ENCODE data around the gene NXPH3.

NXPH3 gene

GRCh38 chr17:49600949-49601348, 25.3 kb downstream of the NXPH3 start:
- H3K4me3 Mint-ChIP-seq, result no peak overlapping the region
- no peaks in the 10 kb centered on the region for H3K9me3 Mint-ChIP-seq
- DNase-seq (no peak), ATAC-seq (replicated peaks) (no peak)
- peaks cover 11 to 33% of the 10 kb centered on the region in 2 donors for H3K4me1 Mint-ChIP-seq
- H3K27ac Mint-ChIP-seq, result peak overlapping the region; percentile 57
- H3K36me3 Mint-ChIP-seq, result peaks cover 39 to 63% of the 10 kb centered on the region in 2 donors
- H3K27me3 Mint-ChIP-seq, result no peaks in the 10 kb centered on the region

GRCh38 chr17:49602783-49603182, 27.1 kb downstream of the NXPH3 start:
- H3K4me3 Mint-ChIP-seq, result peak overlapping the region; percentile 1 to 55
- peak; percentile 89 to 94 for ATAC-seq (replicated peaks)
- no peak for DNase-seq
- H3K36me3 Mint-ChIP-seq, result peaks cover 31 to 53% of the 10 kb centered on the region in 2 donors
- H3K27ac Mint-ChIP-seq, result peak overlapping the region; percentile 53
- H3K27me3 Mint-ChIP-seq, result no peaks in the 10 kb centered on the region
- peaks cover 11 to 33% of the 10 kb centered on the region in 2 donors for H3K4me1 Mint-ChIP-seq
- H3K9me3 Mint-ChIP-seq, result no peaks in the 10 kb centered on the region

- Mint-ChIP-seq H3K4me3 (peak overlapping the region in 1 of 2 donors; percentile 55), H3K4me1 (peaks cover 11 to 33% of the 10 kb centered on the region in 2 donors), H3K9me3 (no peaks in the 10 kb centered on the region), H3K27me3 (no peaks in the 10 kb centered on the region), H3K36me3 (peaks cover 31 to 49% of the 10 kb centered on the region in 2 donors), H3K27ac (peak overlapping the region; percentile 37)
- DNase-seq (no peak), ATAC-seq (replicated peaks) (no peak)
Measured at GRCh38 chr17:49603238-49603637, 27.6 kb downstream of the NXPH3 start.

- H3K27me3 Mint-ChIP-seq, result no peaks in the 10 kb centered on the region
- ATAC-seq (replicated peaks) (no peak), DNase-seq (no peak)
- no peak overlapping the region for H3K4me3 Mint-ChIP-seq
- H3K4me1 Mint-ChIP-seq, result peaks cover 11 to 33% of the 10 kb centered on the region in 2 donors
- peaks cover 31 to 49% of the 10 kb centered on the region in 2 donors for H3K36me3 Mint-ChIP-seq
- no peak overlapping the region for H3K27ac Mint-ChIP-seq
- no peaks in the 10 kb centered on the region for H3K9me3 Mint-ChIP-seq
Measured at GRCh38 chr17:49603720-49604119, 28.0 kb downstream of the NXPH3 start.

GRCh38 chr17:49604314-49604869, 28.7 kb downstream of the NXPH3 start:
- H3K36me3 Mint-ChIP-seq, result peaks cover 31 to 53% of the 10 kb centered on the region in 2 donors
- no peaks in the 10 kb centered on the region for H3K9me3 Mint-ChIP-seq
- ATAC-seq (replicated peaks), result no peak

GRCh38 chr17:49610883-49611584, 35.4 kb downstream of the NXPH3 start:
- Mint-ChIP-seq H3K9me3 (no peaks in the 10 kb centered on the region), H3K36me3 (peaks cover 35 to 39% of the 10 kb centered on the region in 2 donors), H3K4me3 (no peak overlapping the region), H3K27ac (no peak overlapping the region), H3K4me1 (peaks cover 0 to under 1% of the 10 kb centered on the region in 2 donors), H3K27me3 (no peaks in the 10 kb centered on the region)
- ATAC-seq (replicated peaks), result no peak
- no peak for DNase-seq

More at GRCh38 chr17:49604314-49604869, 28.7 kb downstream of the NXPH3 start:
- H3K27me3 Mint-ChIP-seq, result no peaks in the 10 kb centered on the region
- no peak overlapping the region for H3K4me3 Mint-ChIP-seq
- DNase-seq, result no peak
- H3K27ac Mint-ChIP-seq, result peak overlapping the region; percentile 31
- H3K4me1 Mint-ChIP-seq, result peaks cover 11 to 33% of the 10 kb centered on the region in 2 donors

- no peaks in the 10 kb centered on the region for H3K27me3 Mint-ChIP-seq
- H3K27ac Mint-ChIP-seq, result peak overlapping the region; percentile 7
- ATAC-seq (replicated peaks) (no peak), DNase-seq (no peak)
- H3K4me1 Mint-ChIP-seq, result peaks cover 0 to 6% of the 10 kb centered on the region in 2 donors
- peaks cover 35 to 36% of the 10 kb centered on the region in 2 donors for H3K36me3 Mint-ChIP-seq
- H3K4me3 Mint-ChIP-seq, result no peak overlapping the region
- H3K9me3 Mint-ChIP-seq, result no peaks in the 10 kb centered on the region
Measured at GRCh38 chr17:49612726-49613125, 37.1 kb downstream of the NXPH3 start.

- H3K4me1 Mint-ChIP-seq, result peaks cover 0 to 6% of the 10 kb centered on the region in 2 donors
- peaks cover 35 to 37% of the 10 kb centered on the region in 2 donors for H3K36me3 Mint-ChIP-seq
- H3K27ac Mint-ChIP-seq, result no peak overlapping the region
- H3K27me3 Mint-ChIP-seq, result no peaks in the 10 kb centered on the region
- no peak overlapping the region for H3K4me3 Mint-ChIP-seq
- no peak for DNase-seq
- ATAC-seq (replicated peaks), result no peak
- H3K9me3 Mint-ChIP-seq, result no peaks in the 10 kb centered on the region
Measured at GRCh38 chr17:49613182-49613800, 37.6 kb downstream of the NXPH3 start.

GRCh38 chr17:49616086-49616485, 40.4 kb downstream of the NXPH3 start:
- H3K9me3 Mint-ChIP-seq, result no peaks in the 10 kb centered on the region
- ATAC-seq (replicated peaks) (no peak), DNase-seq (no peak)
- H3K27me3 Mint-ChIP-seq, result no peaks in the 10 kb centered on the region
- H3K27ac Mint-ChIP-seq, result peak overlapping the region; percentile 71
- H3K4me3 Mint-ChIP-seq, result no peak overlapping the region
- H3K36me3 Mint-ChIP-seq, result peaks cover 27 to 30% of the 10 kb centered on the region in 2 donors
- peaks cover 0 to 6% of the 10 kb centered on the region in 2 donors for H3K4me1 Mint-ChIP-seq

GRCh38 chr17:49616601-49617131, 41.0 kb downstream of the NXPH3 start:
- H3K27me3 Mint-ChIP-seq, result no peaks in the 10 kb centered on the region
- ATAC-seq (replicated peaks) (no peak), DNase-seq (no peak)
- peaks cover 24 to 31% of the 10 kb centered on the region in 2 donors for H3K36me3 Mint-ChIP-seq
- H3K4me3 Mint-ChIP-seq, result no peak overlapping the region
- H3K9me3 Mint-ChIP-seq, result no peaks in the 10 kb centered on the region
- no peak overlapping the region for H3K27ac Mint-ChIP-seq
- peaks cover 0 to 6% of the 10 kb centered on the region in 2 donors for H3K4me1 Mint-ChIP-seq

GRCh38 chr17:49618028-49618611, 42.4 kb downstream of the NXPH3 start:
- H3K4me1 Mint-ChIP-seq, result peaks cover 0 to 6% of the 10 kb centered on the region in 2 donors
- H3K4me3 Mint-ChIP-seq, result no peak overlapping the region
- DNase-seq (no peak), ATAC-seq (replicated peaks) (no peak)
- H3K27ac Mint-ChIP-seq, result no peak overlapping the region
- H3K9me3 Mint-ChIP-seq, result no peaks in the 10 kb centered on the region
- peaks cover 25 to 34% of the 10 kb centered on the region in 2 donors for H3K36me3 Mint-ChIP-seq
- no peaks in the 10 kb centered on the region for H3K27me3 Mint-ChIP-seq

GRCh38 chr17:49621420-49621819, 45.7 kb downstream of the NXPH3 start:
- H3K27ac Mint-ChIP-seq, result peak overlapping the region; percentile 25
- ATAC-seq (replicated peaks), result no peak

GRCh38 chr17:49621946-49622529, 46.4 kb downstream of the NXPH3 start:
- Mint-ChIP-seq H3K27me3 (no peaks in the 10 kb centered on the region), H3K36me3 (peaks cover 14 to 29% of the 10 kb centered on the region in 2 donors), H3K4me3 (no peak overlapping the region), H3K27ac (no peak overlapping the region), H3K4me1 (no peaks in the 10 kb centered on the region), H3K9me3 (no peaks in the 10 kb centered on the region)
- no peak for DNase-seq
- no peak for ATAC-seq (replicated peaks)

More at GRCh38 chr17:49621420-49621819, 45.7 kb downstream of the NXPH3 start:
- no peak for DNase-seq
- H3K36me3 Mint-ChIP-seq, result peaks cover 20 to 34% of the 10 kb centered on the region in 2 donors
- peaks cover 0 to 4% of the 10 kb centered on the region in 2 donors for H3K4me1 Mint-ChIP-seq
- no peaks in the 10 kb centered on the region for H3K9me3 Mint-ChIP-seq
- H3K4me3 Mint-ChIP-seq, result no peak overlapping the region
- H3K27me3 Mint-ChIP-seq, result no peaks in the 10 kb centered on the region

- no peak for DNase-seq
- Mint-ChIP-seq H3K4me1 (peaks cover 0 to 2% of the 10 kb centered on the region in 2 donors), H3K4me3 (no peak overlapping the region), H3K36me3 (peaks cover 9 to 17% of the 10 kb centered on the region in 2 donors), H3K27ac (no peak overlapping the region), H3K9me3 (no peaks in the 10 kb centered on the region), H3K27me3 (no peaks in the 10 kb centered on the region)
- ATAC-seq (replicated peaks), result no peak
Measured at GRCh38 chr17:49624896-49625295, 49.2 kb downstream of the NXPH3 start.

Measured in stimulated activated naive B cell treated with anti-CD40 and anti-IgM and Interleukin-4, amounts not matched to agents 10 μg/mL and 1 μg/mL and 100 μg/mL, for 72 hours (primary cell).